NCI-H526 (cell line): ENCODE results near the gene RPS8.
A peak's percentile ranks its signal among the peaks of the same experiment; 100 is the strongest.
"Not testable (repeated sequence)": the region's sequence is repeated elsewhere in the genome, so short reads cannot be mapped to it uniquely, and the experiment has no call there.

Experiments used
- DNase-seq, 2 experiments: peaks; one replicate each; lab custom pipeline; 2025; lab: John Stamatoyannopoulos, UW

RPS8 gene

DNA sequence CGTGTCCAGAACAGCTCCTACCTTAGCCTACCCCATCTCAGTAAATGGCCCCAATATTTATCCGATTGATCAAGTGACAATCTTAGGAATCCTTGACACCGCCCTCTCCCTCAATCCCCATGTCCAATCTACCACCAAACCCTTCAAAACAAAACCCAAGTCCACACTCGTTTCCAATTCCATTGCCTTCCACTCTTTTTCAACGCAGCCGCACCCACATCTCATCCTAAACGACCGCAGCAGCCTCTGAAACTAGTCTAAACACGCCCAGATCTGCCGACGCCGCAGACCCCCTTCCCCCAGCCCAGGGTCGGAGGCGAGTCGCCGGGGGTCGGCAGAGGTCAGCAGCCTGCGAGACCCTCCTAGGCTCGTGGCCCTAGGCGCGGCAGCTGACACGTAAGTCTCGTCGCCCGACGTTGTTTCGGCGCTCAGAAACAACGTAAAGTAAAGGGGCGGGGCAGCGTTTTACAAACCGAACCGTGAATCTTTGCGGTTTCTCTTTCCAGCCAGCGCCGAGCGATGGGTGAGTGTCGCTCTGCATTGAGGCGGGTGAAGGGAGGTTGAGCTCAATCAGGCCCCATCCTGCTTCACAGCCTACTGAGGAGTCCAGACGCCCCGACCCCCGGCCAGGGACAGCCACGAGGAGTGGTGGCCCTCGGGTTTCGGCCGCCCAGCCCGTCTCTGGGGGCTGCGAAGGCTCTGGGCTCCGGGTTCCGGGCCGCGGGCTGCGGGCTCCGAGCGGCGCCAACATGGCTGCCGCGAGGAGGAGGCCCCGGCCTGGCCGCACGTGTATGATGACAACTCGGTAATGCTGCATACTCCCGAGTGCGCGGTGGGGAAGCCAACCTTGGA, at the start of gene RPS8:
Gene RPS8, plus strand, starts transcription at position 463 of the 852 bp plus-strand sequence. Its CDS starts 57 bp downstream, at position 520.
- DNase-seq: peak; percentile 97 to 99

DNA sequence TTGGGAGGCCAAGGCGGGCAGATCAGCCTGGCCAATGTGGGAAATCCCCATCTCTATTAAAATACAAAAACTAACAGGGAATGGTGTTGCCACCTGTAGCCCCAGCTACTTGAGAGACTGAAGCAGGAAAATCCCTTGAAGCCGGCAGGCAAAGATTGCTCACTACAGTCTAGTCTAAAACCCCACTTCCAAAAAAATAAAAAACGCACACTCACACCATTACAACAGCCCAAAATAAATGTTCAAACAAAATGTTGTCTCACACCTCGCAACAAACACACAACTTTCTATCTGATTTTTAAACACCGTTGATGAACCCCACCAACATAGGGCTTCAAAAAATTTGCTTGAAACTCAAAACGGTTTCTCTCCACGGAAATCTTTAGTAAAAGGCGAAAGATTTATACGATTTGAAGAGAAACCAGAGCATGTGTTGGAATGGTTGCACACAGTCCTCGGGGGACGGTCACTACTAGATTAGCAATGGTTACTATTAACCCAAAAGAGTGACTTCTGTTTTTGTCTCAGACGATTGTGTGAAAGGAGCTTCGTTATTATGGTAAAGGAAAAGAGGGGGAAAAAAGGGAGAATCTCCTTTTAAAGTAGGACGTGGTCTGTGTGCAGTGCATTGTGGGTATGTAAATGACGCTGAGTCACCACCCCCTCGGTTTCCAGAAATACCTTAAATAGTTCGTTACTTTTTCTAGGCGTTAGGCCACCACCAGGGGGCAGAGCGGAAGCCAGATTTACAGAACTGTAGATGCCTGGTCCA, 44.4 kb upstream of the RPS8 start, which contains the start of gene RNU5D-1:
Gene RNU5D-1, minus strand, starts transcription at position 430 of the 772 bp plus-strand sequence.
- peak; percentile 99 to 100 for DNase-seq

DNA sequence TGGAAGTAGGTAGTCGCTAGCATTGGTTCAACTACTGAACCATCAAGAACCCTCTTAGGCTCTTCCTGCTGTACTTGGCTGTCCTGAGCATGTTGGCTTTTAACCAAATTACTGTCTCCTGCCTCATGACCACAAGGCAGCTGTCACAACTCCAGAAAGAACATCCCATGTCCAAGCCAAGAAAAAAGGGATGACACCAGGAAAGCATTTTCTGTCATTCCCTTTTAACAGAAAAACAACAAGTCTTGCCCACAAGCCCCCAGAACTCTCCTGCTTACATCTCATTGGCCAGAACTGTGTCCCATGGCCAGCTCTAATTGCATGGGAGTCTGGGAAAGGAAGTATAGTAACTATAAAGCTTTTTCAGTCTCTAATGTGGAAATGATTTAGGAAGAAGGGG, 42.0 kb upstream of the RPS8 start:
- peak in 1 of 2 experiments; percentile 20 for DNase-seq

DNA sequence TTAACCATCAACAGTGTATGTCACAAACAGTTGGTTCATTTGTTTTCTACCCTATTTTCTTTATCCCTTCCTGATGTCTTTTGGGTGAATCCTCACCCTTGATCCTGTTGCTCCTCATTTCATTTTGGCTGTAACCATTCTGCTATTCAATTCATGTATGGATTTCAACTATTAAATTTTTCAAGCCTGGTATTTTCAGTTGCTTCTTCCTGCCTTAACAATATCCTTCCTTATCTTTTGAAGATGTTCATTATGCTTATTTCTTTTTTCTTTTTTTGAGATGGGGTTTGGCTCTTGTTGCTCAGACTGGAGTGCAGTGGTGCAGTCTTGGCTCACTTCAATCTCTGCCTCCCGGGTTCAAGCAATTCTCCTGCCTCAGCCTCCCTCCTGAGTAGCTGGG, 41.6 kb upstream of the RPS8 start:
- DNase-seq: no peak

DNA sequence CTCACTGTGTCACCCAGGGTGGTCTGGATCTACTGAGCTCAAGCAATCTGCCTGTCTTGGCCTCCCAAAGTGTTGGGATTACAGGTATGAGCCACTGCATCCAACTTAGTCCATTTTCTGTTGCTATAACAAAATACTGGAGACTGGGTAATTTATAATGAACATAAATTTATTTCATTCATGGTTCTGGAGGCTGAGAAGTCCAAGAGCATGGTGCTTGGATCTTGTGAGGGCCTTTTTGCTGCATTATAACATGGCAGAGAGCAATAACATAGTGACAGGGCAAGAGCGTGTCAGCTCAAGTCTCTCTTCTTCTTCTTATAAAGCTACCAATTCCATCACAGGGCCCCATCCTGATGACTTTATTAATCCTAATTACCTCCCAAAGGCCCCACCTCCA, 39.3 kb upstream of the RPS8 start:
- no peak for DNase-seq

DNA sequence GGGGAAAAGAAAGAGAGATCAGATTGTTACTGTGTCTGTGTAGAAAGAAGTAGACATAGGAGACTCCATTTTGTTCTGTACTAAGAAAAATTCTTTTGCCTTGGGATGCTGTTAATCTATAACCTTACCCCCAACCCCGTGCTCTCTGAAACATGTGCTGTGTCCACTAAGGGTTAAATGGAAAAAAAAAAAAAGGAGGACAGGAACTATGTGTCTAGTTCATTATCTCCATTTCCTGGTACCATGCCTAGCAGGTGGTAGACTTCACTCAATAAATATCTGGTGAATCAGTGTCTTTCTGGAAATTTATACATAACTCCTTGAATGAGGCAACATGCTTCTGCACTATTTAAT, 36.4 kb upstream of the RPS8 start:
- not testable (repeated sequence) for DNase-seq

DNA sequence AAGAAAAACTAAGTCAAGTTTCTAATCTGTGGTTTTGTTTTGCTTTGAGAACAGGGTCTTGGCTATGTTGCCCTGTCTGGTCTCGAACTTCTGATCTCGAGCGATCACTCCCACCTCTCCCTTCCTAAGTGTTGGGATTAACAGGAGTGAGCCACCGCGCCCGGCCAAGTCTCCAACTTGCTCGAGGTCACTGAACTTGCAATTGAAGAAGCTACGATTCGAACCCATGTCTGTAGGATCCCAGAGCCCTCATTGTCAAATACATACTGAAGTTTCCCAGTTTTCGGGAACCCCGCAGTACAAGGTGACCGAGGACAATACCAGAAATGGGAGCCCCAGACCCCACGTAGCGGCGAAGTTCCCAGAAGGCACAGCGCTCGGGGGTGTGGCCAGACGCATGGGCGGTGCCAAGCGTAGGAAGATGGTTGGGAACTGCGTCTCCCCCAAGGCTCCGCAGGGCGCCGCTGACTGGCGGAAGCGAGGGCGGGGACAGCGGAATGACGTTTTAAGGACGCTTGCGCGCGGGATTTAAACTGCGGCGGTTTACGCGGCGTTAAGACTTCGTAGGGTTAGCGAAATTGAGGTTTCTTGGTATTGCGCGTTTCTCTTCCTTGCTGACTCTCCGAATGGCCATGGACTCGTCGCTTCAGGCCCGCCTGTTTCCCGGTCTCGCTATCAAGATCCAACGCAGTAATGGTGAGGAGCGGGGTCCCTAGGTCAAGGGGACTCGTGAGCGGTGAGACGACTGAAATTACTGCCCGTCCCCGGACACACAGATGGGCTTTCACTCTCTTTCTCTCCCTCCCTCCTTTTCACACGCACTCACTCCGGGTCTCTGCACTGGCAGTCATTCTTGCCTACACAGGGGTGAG, 35.8 kb upstream of the RPS8 start, which contains the start of gene KIF2C:
Gene KIF2C, plus strand, starts transcription at position 531 of the 872 bp plus-strand sequence. Its CDS starts 96 bp downstream, at position 627.
- DNase-seq: peak; percentile 98 to 100

DNA sequence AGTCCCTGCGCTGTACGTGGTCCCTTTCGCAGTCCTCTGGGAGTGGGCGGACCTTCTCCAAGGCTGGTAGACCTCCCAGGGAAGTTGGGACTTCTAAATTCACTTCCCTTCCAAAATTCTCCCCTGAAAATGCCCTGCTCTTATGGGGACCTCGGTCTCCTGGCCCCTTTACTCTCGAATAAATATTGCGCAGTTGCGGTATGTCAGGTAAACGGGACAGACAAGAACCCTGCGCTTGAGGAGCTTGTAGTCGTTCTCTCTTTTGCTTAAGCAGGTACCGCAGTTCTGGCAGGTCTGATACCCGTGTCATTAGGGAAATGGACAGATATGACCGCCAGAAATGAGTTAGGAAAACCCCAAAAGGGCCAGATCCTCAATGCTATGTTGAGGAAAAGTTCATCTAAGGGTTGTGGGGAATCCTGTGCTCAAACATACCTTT, 35.1 kb upstream of the RPS8 start:
- peak in 1 of 2 experiments; percentile 67 for DNase-seq

DNA sequence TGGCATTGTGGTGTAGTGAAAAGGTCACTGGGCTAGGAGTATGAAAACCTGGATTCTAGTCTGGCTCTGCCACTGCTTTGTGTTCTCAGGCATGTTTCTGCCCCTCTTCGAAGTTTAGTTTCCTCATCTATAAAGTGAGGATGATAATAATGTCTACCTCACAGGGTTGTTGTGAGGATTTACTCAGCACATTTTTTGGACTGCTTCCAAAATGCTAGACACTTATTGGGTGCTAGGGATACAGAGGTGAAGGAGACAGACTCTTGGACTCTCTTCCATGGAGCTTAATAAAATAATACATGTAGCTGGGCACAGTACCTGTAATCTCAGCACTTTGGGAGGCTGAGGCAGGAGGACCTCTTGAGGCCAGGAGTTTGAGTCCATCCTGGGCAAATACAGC, 32.1 kb upstream of the RPS8 start:
- no peak for DNase-seq

DNA sequence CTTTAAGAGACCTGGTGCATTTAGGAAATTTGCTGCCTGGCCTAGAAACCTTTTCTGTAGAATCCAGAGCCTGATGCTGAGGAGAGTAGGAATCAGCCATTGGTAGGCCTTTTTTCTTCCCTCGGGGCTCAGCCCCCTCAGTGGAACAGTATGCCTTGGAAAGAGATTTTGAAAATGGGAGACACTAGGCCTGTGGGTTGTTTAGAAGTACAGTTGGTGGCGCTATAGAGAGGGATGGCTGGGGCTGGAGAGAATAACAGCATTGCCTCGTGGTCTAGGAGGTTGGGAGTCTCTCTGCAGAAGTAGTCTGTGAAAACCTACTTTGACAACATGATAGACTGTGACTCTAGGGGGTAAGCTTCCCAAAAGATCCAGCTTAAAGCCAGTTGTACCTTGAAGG, 27.5 kb upstream of the RPS8 start:
- no peak for DNase-seq

DNA sequence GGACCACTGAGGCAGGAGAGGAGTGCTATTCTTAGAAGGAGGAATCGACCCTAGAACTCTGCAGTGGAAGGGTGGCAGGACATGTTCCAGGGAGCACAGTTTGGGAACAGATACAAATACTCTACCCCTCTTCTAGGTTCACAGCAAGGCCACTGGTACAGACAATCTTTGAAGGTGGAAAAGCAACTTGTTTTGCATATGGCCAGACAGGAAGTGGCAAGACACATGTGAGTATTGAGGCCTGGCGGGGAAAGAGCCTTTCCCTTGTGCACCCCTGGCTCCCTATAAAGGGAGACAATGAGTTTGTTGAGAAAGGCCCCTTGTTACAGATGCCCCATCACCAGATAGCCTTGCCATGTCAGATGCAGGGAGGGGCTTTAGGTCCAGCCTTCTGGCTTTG, 17.9 kb upstream of the RPS8 start:
- no peak for DNase-seq

DNA sequence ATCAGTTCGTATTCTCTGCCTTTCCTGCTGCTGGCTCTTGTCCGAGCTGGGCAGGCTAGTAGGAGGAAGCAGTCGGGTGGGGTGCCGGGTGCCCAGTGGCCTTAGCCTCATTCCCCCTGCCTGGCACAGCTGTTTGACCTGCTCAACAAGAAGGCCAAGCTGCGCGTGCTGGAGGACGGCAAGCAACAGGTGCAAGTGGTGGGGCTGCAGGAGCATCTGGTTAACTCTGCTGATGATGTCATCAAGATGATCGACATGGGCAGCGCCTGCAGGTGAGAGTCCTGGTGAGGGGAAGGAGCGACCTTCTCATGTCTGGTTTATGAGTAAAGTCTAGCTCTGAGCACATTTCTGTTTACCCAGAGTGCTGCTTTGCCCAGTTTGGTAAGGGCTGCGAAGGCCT, 16.3 kb upstream of the RPS8 start:
- DNase-seq: no peak

DNA sequence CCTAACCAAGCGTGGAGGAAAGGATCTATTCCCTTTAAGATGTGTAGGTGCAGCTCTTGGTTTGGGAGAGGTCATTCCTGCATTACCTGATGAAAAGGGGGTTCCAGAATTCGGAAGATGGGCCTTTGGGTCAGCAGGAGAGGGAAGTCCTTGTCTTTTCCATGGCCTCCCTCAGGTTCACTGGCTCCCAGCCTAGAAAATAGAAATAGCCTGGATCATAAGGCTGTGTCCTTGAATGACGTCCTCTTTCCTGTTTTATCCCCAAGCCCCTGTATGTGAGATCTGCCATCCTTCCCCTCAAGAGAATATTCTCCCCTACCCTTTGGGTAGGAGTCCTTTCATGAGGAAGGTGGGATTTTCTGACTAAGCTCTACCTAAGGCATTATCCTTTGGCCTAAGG, 14.5 kb upstream of the RPS8 start:
- no peak for DNase-seq

DNA sequence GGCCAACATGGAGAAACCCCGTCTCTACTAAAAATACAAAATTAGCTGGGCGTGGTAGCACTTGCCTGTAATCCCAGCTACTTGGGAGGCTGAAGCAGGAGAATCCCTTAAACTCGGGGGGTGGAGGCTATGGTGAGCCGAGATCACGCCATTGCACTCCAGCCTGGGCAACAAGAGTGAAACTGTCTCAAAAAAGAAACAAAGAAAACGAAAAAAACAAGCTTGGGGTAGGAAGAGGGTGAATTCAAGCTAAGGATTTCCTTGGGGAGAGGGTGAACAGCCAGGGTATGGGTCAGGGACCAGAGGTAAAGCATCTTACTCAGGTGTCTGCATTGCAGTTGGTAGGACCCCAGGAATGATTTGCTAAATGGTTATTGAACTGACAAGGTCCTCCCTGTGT, 8.9 kb upstream of the RPS8 start:
- not testable (repeated sequence) for DNase-seq

DNA sequence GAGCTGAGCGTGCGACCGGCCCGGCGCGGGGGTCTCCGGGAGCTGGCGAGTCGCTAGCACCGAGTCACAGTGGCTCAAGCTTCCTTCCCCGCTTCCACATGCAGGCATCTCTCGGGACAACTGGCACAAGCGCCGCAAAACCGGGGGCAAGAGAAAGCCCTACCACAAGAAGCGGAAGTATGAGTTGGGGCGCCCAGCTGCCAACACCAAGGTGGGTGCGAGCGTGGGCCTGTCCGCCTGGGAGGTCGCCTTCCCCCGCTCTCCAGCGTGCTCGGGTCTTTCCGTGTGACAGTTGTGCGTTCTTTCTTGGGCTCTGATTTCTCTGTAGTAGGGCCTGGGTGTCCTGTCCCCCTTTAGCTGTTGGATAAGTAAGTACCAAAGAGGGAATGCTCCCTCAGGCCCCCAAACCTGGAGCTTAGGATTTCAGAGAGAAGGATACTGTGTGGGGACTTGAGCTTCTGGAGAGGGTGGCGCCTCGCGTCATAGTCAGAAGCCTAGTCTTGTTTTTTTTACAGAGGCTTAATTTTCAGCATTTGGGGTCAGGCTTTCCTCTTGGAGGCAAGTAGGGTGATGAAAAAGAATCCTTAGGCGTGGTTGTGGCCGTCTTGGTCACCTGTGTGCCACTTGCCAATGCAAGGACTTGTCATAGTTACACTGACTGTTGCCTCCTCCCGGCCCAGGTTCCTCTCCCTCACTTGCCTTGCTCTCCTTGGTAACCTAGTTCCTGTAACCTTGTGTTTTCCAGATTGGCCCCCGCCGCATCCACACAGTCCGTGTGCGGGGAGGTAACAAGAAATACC, 790 bp downstream of the RPS8 start:
- peak in 1 of 2 experiments; percentile 31 for DNase-seq

DNA sequence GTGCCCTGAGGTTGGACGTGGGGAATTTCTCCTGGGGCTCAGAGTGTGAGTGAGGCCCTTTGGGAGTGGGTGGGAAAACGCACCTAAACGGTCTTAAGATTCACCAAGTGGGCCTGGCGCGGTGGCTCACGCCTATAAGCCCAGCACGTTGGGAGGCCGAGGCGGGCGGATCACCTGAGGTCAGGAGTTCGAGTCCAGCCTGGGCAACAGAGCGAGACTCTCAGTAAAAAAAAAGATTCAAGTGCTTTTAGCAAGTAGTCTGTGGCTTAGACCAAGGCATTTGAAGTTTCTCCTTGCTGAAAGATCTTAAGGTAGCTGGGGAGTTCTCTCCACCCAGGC, 1.4 kb downstream of the RPS8 start:
- DNase-seq: no peak

DNA sequence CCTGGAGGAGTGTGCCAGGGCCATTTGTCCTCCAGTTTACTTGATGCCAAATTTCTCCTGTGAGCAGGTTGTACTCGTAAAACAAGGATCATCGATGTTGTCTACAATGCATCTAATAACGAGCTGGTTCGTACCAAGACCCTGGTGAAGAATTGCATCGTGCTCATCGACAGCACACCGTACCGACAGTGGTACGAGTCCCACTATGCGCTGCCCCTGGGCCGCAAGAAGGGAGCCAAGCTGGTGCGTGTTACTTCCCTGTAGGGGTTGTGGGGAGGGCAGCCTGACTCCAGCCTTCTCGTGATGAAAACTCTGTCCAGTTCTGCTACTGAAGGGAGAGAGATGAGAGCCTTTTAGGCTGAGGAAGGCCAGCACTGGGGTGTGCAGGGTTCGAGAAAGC, 2.2 kb downstream of the RPS8 start:
- DNase-seq: no peak

DNA sequence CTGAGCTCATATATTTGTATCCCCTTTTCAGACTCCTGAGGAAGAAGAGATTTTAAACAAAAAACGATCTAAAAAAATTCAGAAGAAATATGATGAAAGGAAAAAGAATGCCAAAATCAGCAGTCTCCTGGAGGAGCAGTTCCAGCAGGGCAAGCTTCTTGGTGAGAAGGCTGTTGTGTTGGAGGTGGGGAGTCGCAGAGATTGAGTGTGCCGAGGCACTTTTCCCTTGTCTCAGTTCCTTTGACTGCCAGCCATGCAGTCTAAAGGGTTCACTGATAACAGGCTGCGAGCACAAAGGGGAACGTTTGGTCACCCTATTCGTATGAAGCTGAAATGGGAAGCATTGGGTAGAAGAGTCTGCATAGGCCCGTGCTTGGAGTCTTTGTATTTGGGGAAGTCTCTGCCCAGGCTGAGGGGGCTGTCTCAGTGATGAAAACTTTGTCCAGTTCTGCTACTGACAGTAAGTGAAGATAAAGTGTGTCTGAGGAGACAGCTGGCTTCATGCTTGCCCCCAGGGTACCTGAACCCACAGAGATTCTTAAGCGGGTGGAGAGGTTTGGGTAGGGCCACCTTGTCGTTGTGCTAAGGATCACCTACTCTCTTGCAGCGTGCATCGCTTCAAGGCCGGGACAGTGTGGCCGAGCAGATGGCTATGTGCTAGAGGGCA, 2.8 kb downstream of the RPS8 start:
- no peak for DNase-seq

DNA sequence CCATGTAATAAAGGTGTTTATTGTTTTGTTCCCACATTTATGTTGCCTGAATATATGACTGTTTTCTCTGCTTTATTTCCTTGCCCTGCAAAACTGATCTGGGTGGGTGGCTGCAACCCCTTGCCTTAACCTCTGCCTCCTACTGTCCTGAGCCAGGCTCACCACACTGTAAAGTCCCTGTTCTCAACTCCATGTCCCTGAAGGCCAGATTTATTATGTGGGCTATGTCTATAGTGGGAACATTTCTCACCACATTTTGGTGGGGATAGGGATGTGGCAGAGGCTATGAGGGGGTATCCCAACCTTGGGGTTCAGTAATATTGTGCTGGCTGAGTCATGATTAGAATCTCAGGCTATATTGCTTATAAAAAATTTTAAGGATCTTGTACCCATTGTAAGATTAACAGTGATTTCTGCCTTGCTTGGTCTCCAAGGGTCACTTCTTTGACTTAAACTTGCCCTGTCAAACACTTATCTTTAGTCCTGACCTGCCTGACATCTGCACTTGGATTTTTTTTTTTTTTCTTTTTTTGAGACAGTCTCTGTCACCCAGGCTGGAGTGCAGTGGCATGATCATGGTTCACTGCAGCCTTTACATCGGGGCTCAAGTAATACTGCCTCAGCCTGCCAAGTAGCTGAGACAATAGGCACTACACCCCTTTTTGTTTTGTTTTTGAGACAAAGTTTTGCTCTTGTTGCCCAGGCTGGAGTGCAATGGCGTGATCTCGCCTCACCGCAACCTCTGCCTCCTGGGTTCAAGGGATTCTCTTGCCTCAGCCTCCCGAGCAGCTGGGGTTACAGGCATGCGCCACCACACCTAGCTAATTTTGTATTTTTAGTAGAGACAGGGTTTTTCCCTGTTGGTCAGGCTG, 3.6 kb downstream of the RPS8 start:
- no peak for DNase-seq
